ENCODE results near the gene C1QTNF8.
"Not testable (repeated sequence)": the region's sequence is repeated elsewhere in the genome, so short reads cannot be mapped to it uniquely, and the experiment has no call there.

C1QTNF8 gene

GRCh38 chr16:1091992-1092552 lies 4.0 kb downstream of the C1QTNF8 start:
- no peak for DNase-seq

- no peak for DNase-seq
These were observed 5.1 kb downstream of the C1QTNF8 start for GRCh38 chr16:1090620-1091587.

GRCh38 chr16:1089822-1090619 lies 6.0 kb downstream of the C1QTNF8 start:
- DNase-seq = peak in 1 of 2 experiments; percentile 41

- DNase-seq = no peak
These were observed 6.6 kb downstream of the C1QTNF8 start for GRCh38 chr16:1089439-1089821.

GRCh38 chr16:1088295-1089170 lies 7.5 kb downstream of the C1QTNF8 start:
- peak in 1 of 2 experiments; percentile 27 for DNase-seq

- not testable (repeated sequence) for DNase-seq
These were observed 9.6 kb downstream of the C1QTNF8 start for GRCh38 chr16:1086443-1086842.

GRCh38 chr16:1084971-1085370 lies 11.1 kb downstream of the C1QTNF8 start:
- no peak for DNase-seq

- DNase-seq = peak in 1 of 2 experiments; percentile 57
These were observed 12.9 kb downstream of the C1QTNF8 start for GRCh38 chr16:1082952-1083675.

- DNase-seq = no peak
These were observed 13.6 kb downstream of the C1QTNF8 start for GRCh38 chr16:1082266-1082951.

GRCh38 chr16:1081734-1082265 lies 14.2 kb downstream of the C1QTNF8 start:
- no peak for DNase-seq

- DNase-seq = no peak
These were observed 15.0 kb downstream of the C1QTNF8 start for GRCh38 chr16:1080801-1081733.

GRCh38 chr16:1079786-1080525 lies 16.1 kb downstream of the C1QTNF8 start:
- no peak for DNase-seq

GRCh38 chr16:1079341-1079740 lies 16.7 kb downstream of the C1QTNF8 start:
- no peak for DNase-seq

GRCh38 chr16:1078579-1079021 lies 17.4 kb downstream of the C1QTNF8 start:
- DNase-seq = peak; percentile 59 to 84

GRCh38 chr16:1077877-1078578 lies 18.0 kb downstream of the C1QTNF8 start:
- DNase-seq = no peak

- DNase-seq = no peak
These were observed 19.1 kb downstream of the C1QTNF8 start for GRCh38 chr16:1076801-1077576.

GRCh38 chr16:1075546-1075945 lies 20.5 kb downstream of the C1QTNF8 start:
- peak in 1 of 2 experiments; percentile 66 for DNase-seq
